CD4-positive, alpha-beta memory T cell (primary cell): ENCODE measurements around the gene MAL. TPM values are rescaled to one million over a fixed set of nuclear protein-coding genes. Genes with fewer than 3 reads are reported as not detected.

Experiments used
- CTCF ChIA-PET: fragments of 350-600 bp; sonication (Branson Sonifier 250); formaldehyde crosslinking; loops from one replicate; lab custom pipeline; 2021; ENCODE audit warnings: inconsistent platforms; ENCODE audit not compliant: partially characterized antibody; lab: Charles Lee
- POLR2A ChIA-PET: fragments of 350-600 bp; sonication (Branson Sonifier 250); formaldehyde crosslinking; loops from one replicate; lab custom pipeline; 2021; ENCODE audit not compliant: partially characterized antibody; lab: Charles Lee
- DNase-seq, 5 donors: peaks; one replicate each; pipeline versions ENCODE4 v3.0.0 to v3.0.0-alpha.2; 2020 to 2022; ENCODE audit warnings: mixed read lengths in 1 of 5
- H3K27ac ChIP-seq: one replicate; pipeline ENCODE4 v1.7.0; 2013; ENCODE audit warnings: low read depth, low read length
- H3K27me3 ChIP-seq: 2 replicates; pipeline ENCODE4 v1.7.0; 2013; ENCODE audit warnings: mild to moderate bottlenecking, low read length, moderate library complexity; ENCODE audit not compliant: insufficient read depth
- H3K36me3 ChIP-seq: 2 replicates; pipeline ENCODE4 v1.7.0; 2013; ENCODE audit warnings: mild to moderate bottlenecking, low read length, moderate library complexity; ENCODE audit not compliant: insufficient read depth
- H3K4me1 ChIP-seq: 2 replicates; pipeline ENCODE4 v1.7.0; 2013; ENCODE audit warnings: mild to moderate bottlenecking, low read length, moderate library complexity; ENCODE audit not compliant: insufficient read depth
- H3K4me3 ChIP-seq, 2 donors: one replicate each; pipeline ENCODE4 v1.7.0; 2013; ENCODE audit warnings: low read length in 2 of 2, mild to moderate bottlenecking in 1 of 2
- H3K9me3 ChIP-seq, 2 donors: one replicate each; pipeline ENCODE4 v1.7.0; 2013; ENCODE audit warnings: low read length in 2 of 2, control low read depth in 1 of 2; ENCODE audit not compliant: control insufficient read depth in 1 of 2
- H3K27ac Mint-ChIP-seq, 7 donors: one replicate each; pipeline ENCODE4 v1.8.0; 2020 to 2021; ENCODE audit warnings: mixed read lengths in 7 of 7, mild to moderate bottlenecking in 6 of 7, inconsistent platforms in 3 of 7, moderate library complexity in 3 of 7
- H3K27me3 Mint-ChIP-seq, 2 donors: one replicate each; pipeline ENCODE4 v1.8.0; 2020 to 2021; ENCODE audit warnings: mixed read lengths in 2 of 2
- H3K36me3 Mint-ChIP-seq, 2 donors: one replicate each; pipeline ENCODE4 v1.8.0; 2020 to 2021; ENCODE audit warnings: mixed read lengths in 2 of 2, inconsistent platforms in 1 of 2, mild to moderate bottlenecking in 1 of 2
- H3K4me1 Mint-ChIP-seq, 4 donors: one replicate each; pipeline ENCODE4 v1.8.0; 2020 to 2021; ENCODE audit warnings: mixed read lengths in 4 of 4, mild to moderate bottlenecking in 1 of 4
- H3K4me3 Mint-ChIP-seq, 8 donors: one replicate each; pipeline ENCODE4 v1.8.0; 2020 to 2021; ENCODE audit warnings: mixed read lengths in 8 of 8, mild to moderate bottlenecking in 7 of 8, moderate library complexity in 6 of 8, inconsistent platforms in 3 of 8
- H3K9me3 Mint-ChIP-seq, 8 donors: one replicate each; pipeline ENCODE4 v1.8.0; 2020 to 2021; ENCODE audit warnings: mixed read lengths in 8 of 8, mild to moderate bottlenecking in 5 of 8, inconsistent platforms in 3 of 8, moderate library complexity in 1 of 8
- intact Hi-C: fragments of 100-400 bp; cut with micrococcal nuclease; formaldehyde crosslinking; loops from one replicate; pipeline ENCODE4 v1.15.1; 2023
- polyA plus RNA-seq, 2 donors: library from polyadenylated mRNA; unstranded; fragments of 300-500 nt; fragmentation: Illumina TruSeq; gene quantifications; one replicate each; pipeline ENCODE4 v1.2.3, GENCODE V29; 2021
- total RNA-seq, 2 experiments: library from RNA; stranded (reverse); gene quantifications; one replicate each; pipeline ENCODE4 v1.2.3, GENCODE V29; 2021

MAL gene
- total and polyA plus RNA-seq, 4 experiments from 2014 or later: 108 to 274 (median 192) TPM

GRCh38 chr2:95021023-95021416, 4.5 kb upstream of the MAL start:
- Mint-ChIP-seq H3K36me3 (peaks cover 0 to 4% of the 10 kb centered on the region in 2 donors), H3K27ac (peak overlapping the region in 1 of 7 donors; percentile 35), H3K9me3 (peaks cover 0 to 2% (median 0%) of the 10 kb centered on the region in 8 donors), H3K4me3 (peak overlapping the region in 1 of 8 donors; percentile 48), H3K27me3 (no peaks in the 10 kb centered on the region), H3K4me1 (peaks cover 21 to 48% (median 32%) of the 10 kb centered on the region in 4 donors)
- ChIA-PET POLR2A (interaction anchor here (9.2 kb wide), 1 partner anchor 56 kb away, joined by 647 read pairs; no protein-coding TSS in a partner anchor), CTCF (interaction anchor here (8.2 to 10.6 kb wide), 2 partner anchors 57 to 97 kb away, joined by 279 to 765 read pairs; partner anchors contain the start of gene MRPS5)
- H3K27ac ChIP-seq: no peak overlapping the region
- intact Hi-C loops: no loop called here
- no peaks in the 10 kb centered on the region for H3K36me3 ChIP-seq
- no peak overlapping the region for H3K4me3 ChIP-seq
- H3K9me3 ChIP-seq: no peaks in the 10 kb centered on the region
- no peaks in the 10 kb centered on the region for H3K27me3 ChIP-seq
- no peak for DNase-seq
- H3K4me1 ChIP-seq: peaks cover 36% of the 10 kb centered on the region

DNA sequence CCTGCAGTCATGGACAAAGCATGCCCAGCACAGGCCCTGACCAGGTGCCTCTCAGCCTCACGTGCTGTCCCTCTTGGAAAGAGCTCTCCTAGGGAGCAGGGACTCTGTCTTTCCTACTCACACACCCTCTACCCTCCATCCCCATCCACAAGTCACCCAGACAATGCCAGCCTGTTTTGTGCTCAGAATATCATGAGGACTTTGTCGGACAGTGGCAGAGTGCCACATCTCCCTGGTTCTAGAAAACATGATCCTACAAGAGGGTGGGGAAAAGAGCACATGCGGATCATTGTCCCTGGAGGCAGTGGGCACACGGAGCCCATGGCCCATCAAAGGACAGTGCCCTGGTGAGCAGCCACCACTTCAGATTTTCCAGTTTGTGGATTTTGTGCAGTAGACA, 3.7 kb upstream of the MAL start:
- POLR2A ChIA-PET: interaction anchor here (0.8 to 9.2 kb wide), 13 partner anchors 8 to 144 kb away, joined by 3 to 647 read pairs (median 8); partner anchors contain the start of genes MRPS5, ZNF2 and ZNF514

DNA sequence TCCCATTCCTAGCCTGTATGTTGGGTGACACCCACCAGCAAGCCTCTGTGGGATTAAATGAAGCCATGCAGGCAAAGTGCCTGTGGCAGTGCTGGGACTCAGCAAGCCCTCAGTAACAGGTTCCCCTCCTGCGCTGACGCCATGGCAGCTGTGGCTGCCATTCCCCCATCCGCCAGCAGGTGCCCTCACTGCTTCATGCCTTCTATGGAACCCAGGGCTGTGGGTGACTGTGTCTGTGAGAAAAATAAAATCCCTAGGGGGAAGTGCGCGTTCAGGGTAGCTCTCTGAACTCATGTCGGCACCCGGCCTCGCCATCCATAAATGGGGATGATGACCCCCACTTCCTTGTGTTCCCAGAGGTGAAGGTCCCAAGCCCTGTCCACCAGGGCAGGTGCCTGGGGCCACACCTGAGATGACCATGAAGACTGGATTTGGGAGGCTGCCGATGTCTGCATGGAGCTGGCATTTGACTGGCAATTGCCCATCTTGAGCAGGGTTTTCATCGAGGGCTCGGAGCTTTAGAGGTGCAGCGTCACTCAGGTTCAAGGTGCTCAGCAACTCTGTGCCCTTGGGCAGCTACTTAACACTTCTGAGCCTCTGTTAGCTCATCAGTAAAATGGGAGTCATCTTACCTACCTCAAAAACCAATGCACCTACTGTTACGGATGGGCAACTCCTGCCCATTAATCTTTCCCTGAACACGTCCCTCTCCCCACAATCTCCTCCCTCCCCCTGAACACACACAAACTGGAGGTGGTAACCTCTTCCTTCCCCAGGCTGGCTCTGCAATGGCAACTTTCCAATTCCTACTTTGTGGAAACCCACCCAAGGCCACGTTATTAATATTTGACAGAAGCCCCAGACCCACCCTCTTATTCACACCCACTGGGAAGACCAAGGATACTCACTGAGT, 2.9 kb upstream of the MAL start:
- Mint-ChIP-seq H3K36me3 (peaks cover 0 to 6% of the 10 kb centered on the region in 2 donors), H3K27me3 (no peaks in the 10 kb centered on the region), H3K4me1 (peaks cover 24 to 59% (median 42%) of the 10 kb centered on the region in 4 donors), H3K9me3 (no peaks in the 10 kb centered on the region), H3K27ac (peak overlapping the region; percentile 72 to 98 (median 88)), H3K4me3 (peak overlapping the region; percentile 57 to 95 (median 74))
- no peaks in the 10 kb centered on the region for H3K27me3 ChIP-seq
- no peaks in the 10 kb centered on the region for H3K9me3 ChIP-seq
- intact Hi-C loops: loop anchor here (1.0 kb wide), 6 partner anchors 31 to 185 kb away; partner anchors contain the start of genes ZNF2 and ZNF892
- peak overlapping the region; percentile 27 for H3K27ac ChIP-seq
- H3K4me1 ChIP-seq: peaks cover 47% of the 10 kb centered on the region
- H3K4me3 ChIP-seq: no peak overlapping the region
- peak; percentile 76 to 80 (median 79) for DNase-seq
- no peaks in the 10 kb centered on the region for H3K36me3 ChIP-seq
- ChIA-PET POLR2A (interaction anchor here (0.8 to 9.2 kb wide), 17 partner anchors 9 to 143 kb away, joined by 3 to 647 read pairs (median 6); partner anchors contain the start of genes MRPS5, ZNF2 and ZNF514), CTCF (interaction anchor here (0.7 to 10.6 kb wide), 25 partner anchors 8 to 177 kb away, joined by 3 to 765 read pairs (median 5); partner anchors contain the start of genes MRPS5 and ZNF2)

More for the DNA sequence above, 3.7 kb upstream of the MAL start:
- Histone ChIP-seq H3K4me1 (peaks cover 40% of the 10 kb centered on the region), H3K27me3 (no peaks in the 10 kb centered on the region), H3K36me3 (no peaks in the 10 kb centered on the region), H3K4me3 (no peak overlapping the region), H3K9me3 (no peaks in the 10 kb centered on the region), H3K27ac (no peak overlapping the region)
- H3K36me3 Mint-ChIP-seq: peaks cover 0 to 6% of the 10 kb centered on the region in 2 donors
- intact Hi-C loops: loop anchor here (1.0 kb wide), 4 partner anchors 31 to 143 kb away; partner anchors contain the start of gene ZNF2
- CTCF ChIA-PET: interaction anchor here (0.8 to 10.6 kb wide), 19 partner anchors 8 to 169 kb away, joined by 3 to 765 read pairs (median 5); partner anchors contain the start of gene MRPS5
- H3K4me1 Mint-ChIP-seq: peaks cover 21 to 56% (median 37%) of the 10 kb centered on the region in 4 donors
- DNase-seq: no peak
- peak overlapping the region in 1 of 7 donors; percentile 94 for H3K27ac Mint-ChIP-seq
- H3K4me3 Mint-ChIP-seq: no peak overlapping the region
- no peaks in the 10 kb centered on the region for H3K27me3 Mint-ChIP-seq
- peaks cover 0 to 2% (median 0%) of the 10 kb centered on the region in 8 donors for H3K9me3 Mint-ChIP-seq

GRCh38 chr2:95023222-95023597, 2.3 kb upstream of the MAL start:
- H3K4me3 ChIP-seq: no peak overlapping the region
- H3K27ac ChIP-seq: peak overlapping the region; percentile 27
- intact Hi-C loops: loop anchor here (1.0 kb wide), 2 partner anchors 53 to 184 kb away; partner anchors contain the start of gene ZNF892
- H3K4me1 Mint-ChIP-seq: peaks cover 24 to 62% (median 43%) of the 10 kb centered on the region in 4 donors
- ChIA-PET POLR2A (interaction anchor here (0.9 to 9.2 kb wide), 14 partner anchors 9 to 142 kb away, joined by 3 to 647 read pairs (median 7); partner anchors contain the start of genes MRPS5, ZNF2 and ZNF514), CTCF (interaction anchor here (0.8 to 10.6 kb wide), 17 partner anchors 9 to 167 kb away, joined by 3 to 765 read pairs (median 5); partner anchors contain the start of gene MRPS5)
- DNase-seq: peak; percentile 68 to 79 (median 76)
- no peaks in the 10 kb centered on the region for H3K27me3 ChIP-seq
- H3K36me3 Mint-ChIP-seq: peaks cover 0 to 6% of the 10 kb centered on the region in 2 donors
- peak overlapping the region; percentile 66 to 95 (median 76) for H3K4me3 Mint-ChIP-seq
- no peaks in the 10 kb centered on the region for H3K9me3 Mint-ChIP-seq
- peak overlapping the region; percentile 72 to 98 (median 88) for H3K27ac Mint-ChIP-seq
- H3K9me3 ChIP-seq: no peaks in the 10 kb centered on the region
- H3K4me1 ChIP-seq: peaks cover 50% of the 10 kb centered on the region
- H3K36me3 ChIP-seq: no peaks in the 10 kb centered on the region
- H3K27me3 Mint-ChIP-seq: no peaks in the 10 kb centered on the region

- no peaks in the 10 kb centered on the region for H3K27me3 Mint-ChIP-seq
- intact Hi-C loops: no loop called here
- DNase-seq: no peak
- H3K36me3 ChIP-seq: no peaks in the 10 kb centered on the region
- ChIA-PET CTCF (interaction anchor here (1.0 to 10.6 kb wide), 9 partner anchors 8 to 141 kb away, joined by 3 to 765 read pairs (median 22); partner anchors contain the start of genes MRPS5 and ZNF2), POLR2A (interaction anchor here (0.9 to 9.2 kb wide), 13 partner anchors 8 to 142 kb away, joined by 3 to 647 read pairs (median 14); partner anchors contain the start of genes MRPS5, ZNF2 and ZNF514)
- H3K4me3 ChIP-seq: no peak overlapping the region
- no peaks in the 10 kb centered on the region for H3K27me3 ChIP-seq
- no peaks in the 10 kb centered on the region for H3K9me3 Mint-ChIP-seq
- H3K36me3 Mint-ChIP-seq: peaks cover 9 to 15% of the 10 kb centered on the region in 2 donors
- H3K4me1 Mint-ChIP-seq: peaks cover 32 to 72% (median 53%) of the 10 kb centered on the region in 4 donors
- H3K4me3 Mint-ChIP-seq: peak overlapping the region; percentile 80 to 99 (median 87)
- no peaks in the 10 kb centered on the region for H3K9me3 ChIP-seq
- H3K4me1 ChIP-seq: peaks cover 62% of the 10 kb centered on the region
- peak overlapping the region; percentile 53 to 94 (median 83) for H3K27ac Mint-ChIP-seq
- H3K27ac ChIP-seq: peak overlapping the region; percentile 23
Observed at GRCh38 chr2:95024371-95024770, 1.1 kb upstream of the MAL start.

GRCh38 chr2:95024960-95025405, 525 bp upstream of the MAL start:
- Mint-ChIP-seq H3K36me3 (peaks cover 12 to 19% of the 10 kb centered on the region in 2 donors), H3K4me1 (peaks cover 35 to 78% (median 58%) of the 10 kb centered on the region in 4 donors), H3K27me3 (no peaks in the 10 kb centered on the region), H3K27ac (peak overlapping the region in 6 of 7 donors; percentile 72 to 94 (median 80)), H3K9me3 (no peaks in the 10 kb centered on the region), H3K4me3 (peak overlapping the region; percentile 80 to 99 (median 87))
- Histone ChIP-seq H3K27me3 (no peaks in the 10 kb centered on the region), H3K36me3 (no peaks in the 10 kb centered on the region), H3K27ac (peak overlapping the region; percentile 73), H3K4me3 (peak overlapping the region; percentile 14 to 70), H3K4me1 (peaks cover 68% of the 10 kb centered on the region), H3K9me3 (no peaks in the 10 kb centered on the region)
- CTCF ChIA-PET: interaction anchor here (1.0 to 10.6 kb wide), 6 partner anchors 30 to 93 kb away, joined by 3 to 765 read pairs (median 58); partner anchors contain the start of gene MRPS5
- DNase-seq: peak in 1 of 5 donors; percentile 17
- POLR2A ChIA-PET: interaction anchor here (0.8 to 9.2 kb wide), 17 partner anchors 8 to 141 kb away, joined by 3 to 647 read pairs (median 14); partner anchors contain the start of genes MRPS5, ZNF2 and ZNF514
- intact Hi-C loops: no loop called here
